ENCODE results near the gene EPN2.
A peak's percentile ranks its signal among the peaks of the same experiment; 100 is the strongest.
"Not testable (repeated sequence)": the region's sequence is repeated elsewhere in the genome, so short reads cannot be mapped to it uniquely, and the experiment has no call there.

Gene EPN2

DNA sequence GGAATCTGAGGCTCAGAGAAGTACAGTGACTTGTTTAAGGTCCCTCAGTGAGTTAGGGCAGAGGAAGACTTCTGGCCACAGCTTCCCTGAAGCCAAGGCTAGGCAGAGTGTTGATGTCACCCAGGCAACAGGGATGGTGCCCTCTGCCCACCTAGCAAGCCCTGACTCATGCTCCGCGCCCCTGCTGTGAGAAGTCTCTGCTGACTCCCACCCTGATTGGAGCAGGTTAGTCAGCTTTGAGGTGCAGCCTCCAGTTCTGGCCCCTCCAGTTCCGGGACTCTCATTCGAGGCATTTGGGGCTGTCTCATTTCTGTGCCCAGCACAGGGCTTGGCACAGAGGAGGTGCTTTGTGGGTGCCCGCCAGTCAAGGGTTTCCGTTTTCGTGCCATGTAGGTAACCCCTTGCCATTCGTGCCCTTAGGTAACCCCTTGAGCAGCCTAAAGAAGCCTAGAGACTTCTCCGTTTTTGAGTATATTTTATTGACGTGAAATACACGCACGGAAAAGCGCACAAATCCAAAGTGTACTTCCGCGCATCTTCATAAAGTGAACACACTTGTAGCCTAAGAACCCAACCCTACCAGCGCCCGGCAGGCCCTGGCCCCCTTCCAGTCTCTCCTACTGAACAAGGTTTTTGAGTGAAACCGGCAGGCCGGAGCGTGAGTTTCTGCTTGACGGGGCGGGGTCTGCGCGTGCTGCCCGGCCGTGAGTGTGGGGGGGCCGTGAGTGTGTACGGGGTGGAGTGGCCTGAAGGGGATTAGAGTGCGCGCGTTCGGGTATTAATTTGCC lies 621 bp upstream of the EPN2 start:
- DNase-seq (ENCODE audit: low read depth); in situ Hi-C loops (cut with HindIII; ENCODE audit: low sequenced_read_pairs): not testable (repeated sequence)
- H3K4me3 ChIP-seq (ENCODE audit: low read depth, low read length), result peak overlapping the region; percentile 99

DNA sequence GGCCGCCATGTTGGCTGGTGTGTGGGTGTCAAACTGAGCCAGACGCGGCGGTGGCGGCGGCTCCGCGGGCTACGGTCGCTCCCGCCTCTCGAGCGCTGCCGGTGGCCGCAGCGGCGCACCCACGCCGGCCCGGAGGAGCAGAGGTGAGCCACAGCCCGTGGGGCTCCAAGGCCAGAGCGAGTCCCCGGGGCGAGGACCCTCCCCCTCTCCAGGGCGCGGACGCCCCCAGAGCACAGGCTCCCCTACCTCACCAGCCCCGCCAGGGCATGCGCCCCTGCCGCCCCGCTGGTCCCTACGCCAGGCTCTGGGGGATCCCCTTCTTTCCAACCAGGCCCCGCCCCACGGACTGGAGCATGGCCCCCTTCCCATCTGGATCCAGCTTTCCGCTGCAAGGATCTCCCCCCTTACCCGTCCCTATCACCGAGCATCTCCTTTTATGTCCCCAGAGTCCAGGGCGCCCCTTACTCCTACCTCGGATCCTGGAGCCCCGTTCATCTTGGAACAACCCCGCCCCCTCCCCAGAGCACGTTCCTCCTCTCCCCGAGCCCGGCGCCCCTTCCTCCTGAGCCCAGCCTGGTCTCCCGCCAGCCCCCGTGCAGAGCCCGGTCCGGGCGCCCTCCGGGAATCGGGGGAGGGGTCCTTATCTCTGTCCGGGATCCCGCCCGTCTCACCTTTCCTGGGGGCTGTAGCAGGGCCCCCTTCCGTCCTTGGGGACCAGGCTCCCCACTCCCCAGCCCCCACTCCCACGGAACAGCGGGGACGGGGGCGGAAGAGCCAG lies 412 bp downstream of the EPN2 start:
- no peak for DNase-seq (ENCODE audit: low read depth)
- in situ Hi-C loops (cut with HindIII; ENCODE audit: low sequenced_read_pairs), result no loop called here
- TF ChIP-seq, protein P1, sequence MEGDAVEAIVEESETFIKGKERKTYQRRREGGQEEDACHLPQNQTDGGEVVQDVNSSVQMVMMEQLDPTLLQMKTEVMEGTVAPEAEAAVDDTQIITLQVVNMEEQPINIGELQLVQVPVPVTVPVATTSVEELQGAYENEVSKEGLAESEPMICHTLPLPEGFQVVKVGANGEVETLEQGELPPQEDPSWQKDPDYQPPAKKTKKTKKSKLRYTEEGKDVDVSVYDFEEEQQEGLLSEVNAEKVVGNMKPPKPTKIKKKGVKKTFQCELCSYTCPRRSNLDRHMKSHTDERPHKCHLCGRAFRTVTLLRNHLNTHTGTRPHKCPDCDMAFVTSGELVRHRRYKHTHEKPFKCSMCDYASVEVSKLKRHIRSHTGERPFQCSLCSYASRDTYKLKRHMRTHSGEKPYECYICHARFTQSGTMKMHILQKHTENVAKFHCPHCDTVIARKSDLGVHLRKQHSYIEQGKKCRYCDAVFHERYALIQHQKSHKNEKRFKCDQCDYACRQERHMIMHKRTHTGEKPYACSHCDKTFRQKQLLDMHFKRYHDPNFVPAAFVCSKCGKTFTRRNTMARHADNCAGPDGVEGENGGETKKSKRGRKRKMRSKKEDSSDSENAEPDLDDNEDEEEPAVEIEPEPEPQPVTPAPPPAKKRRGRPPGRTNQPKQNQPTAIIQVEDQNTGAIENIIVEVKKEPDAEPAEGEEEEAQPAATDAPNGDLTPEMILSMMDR (IDR thresholded peaks at IDR 0.05; ENCODE audit: low read depth, low read length, missing control alignments), result no peak
- H3K4me3 ChIP-seq (ENCODE audit: low read depth, low read length), result peak overlapping the region; percentile 99

DNA sequence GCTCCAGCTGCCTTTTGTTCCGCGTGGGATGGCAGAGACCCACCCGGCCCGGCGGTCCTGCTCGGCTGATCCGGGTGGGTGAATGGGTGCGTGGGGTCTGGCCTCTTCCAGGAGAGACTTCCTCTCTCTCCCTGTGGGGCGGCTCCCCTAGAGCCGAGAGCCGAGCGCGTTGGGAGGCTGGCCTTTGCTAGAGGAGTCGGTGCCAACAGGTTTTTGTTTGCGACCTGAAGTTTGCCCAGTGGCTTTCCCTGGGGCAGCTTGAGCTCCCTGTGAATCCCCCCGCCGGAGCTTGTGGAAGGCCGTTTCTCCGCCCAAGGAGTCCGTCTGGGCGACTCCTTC lies 970 bp downstream of the EPN2 start:
- H3K4me3 ChIP-seq (ENCODE audit: low read depth, low read length), result peak overlapping the region; percentile 99
- TF ChIP-seq, protein P1 (IDR thresholded peaks at IDR 0.05; ENCODE audit: low read depth, low read length, missing control alignments), result no peak
- in situ Hi-C loops (cut with HindIII; ENCODE audit: low sequenced_read_pairs), result no loop called here
- DNase-seq (ENCODE audit: low read depth), result no peak

DNA sequence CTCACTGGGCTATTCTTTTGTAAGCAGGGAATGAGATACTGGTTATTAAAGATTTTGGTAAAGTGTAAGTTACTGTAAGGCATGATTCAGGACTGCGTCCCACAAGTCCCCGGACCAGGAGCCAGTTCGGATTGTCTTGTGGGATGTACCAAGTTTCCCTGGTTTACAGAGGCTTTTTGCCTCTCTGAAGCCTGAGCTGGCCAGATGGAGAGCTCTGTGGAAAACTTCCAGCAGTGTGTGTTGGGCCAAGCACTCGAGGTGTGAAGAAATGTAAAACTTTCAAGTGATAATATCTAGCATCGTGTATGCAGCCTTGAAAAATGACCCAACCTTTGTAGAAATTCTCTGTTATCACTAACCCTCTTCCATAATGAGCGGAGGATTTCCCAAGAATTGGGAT lies 2.4 kb downstream of the EPN2 start:
- H3K4me3 ChIP-seq (ENCODE audit: low read depth, low read length), result no peak overlapping the region
- no peak for DNase-seq (ENCODE audit: low read depth)
- in situ Hi-C loops (cut with HindIII; ENCODE audit: low sequenced_read_pairs), result no loop called here
- TF ChIP-seq, protein P1 (IDR thresholded peaks at IDR 0.05; ENCODE audit: low read depth, low read length, missing control alignments), result no peak

DNA sequence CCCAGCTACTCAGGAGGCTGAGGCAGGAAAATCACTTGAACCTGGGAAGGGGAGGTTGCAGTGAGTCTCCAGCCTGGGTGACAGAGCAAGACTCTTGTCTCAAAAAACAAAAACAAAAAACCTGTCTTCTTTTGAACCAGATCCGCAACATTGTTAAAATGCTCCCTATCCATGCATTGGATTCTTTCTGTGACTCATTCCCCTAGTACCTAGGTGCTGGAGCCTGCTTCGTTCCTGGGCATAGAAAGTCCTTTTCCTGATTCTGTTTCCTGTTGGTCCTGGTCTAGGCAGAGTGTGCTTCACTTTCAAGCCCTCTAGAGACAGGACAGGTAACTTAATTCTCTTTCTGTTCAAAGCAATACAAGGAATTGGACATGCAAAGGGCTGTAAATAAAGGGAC lies 5.2 kb downstream of the EPN2 start:
- TF ChIP-seq, protein P1 (IDR thresholded peaks at IDR 0.05; ENCODE audit: low read depth, low read length, missing control alignments), result no peak
- DNase-seq (ENCODE audit: low read depth), result no peak
- in situ Hi-C loops (cut with HindIII; ENCODE audit: low sequenced_read_pairs), result no loop called here
- no peak overlapping the region for H3K4me3 ChIP-seq (ENCODE audit: low read depth, low read length)

DNA sequence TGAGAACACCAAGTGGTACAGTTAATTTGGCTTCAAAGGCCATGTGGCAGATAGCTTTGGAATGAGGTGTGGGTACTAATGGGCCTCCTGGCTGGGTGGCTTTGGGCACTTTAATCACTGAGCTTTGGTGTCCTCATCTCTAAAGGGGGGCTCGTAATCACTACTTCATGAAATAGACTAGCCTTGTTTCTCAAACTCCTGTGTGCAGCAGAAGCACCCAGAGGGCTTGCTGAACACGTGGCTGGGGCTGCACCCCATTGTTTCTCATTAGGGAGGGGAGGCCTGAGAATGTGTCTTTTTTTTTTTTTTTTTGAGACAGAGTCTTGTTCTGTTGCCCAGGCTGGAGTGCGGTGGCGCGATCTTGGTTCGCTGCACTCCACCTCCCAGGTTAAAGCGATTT lies 5.8 kb downstream of the EPN2 start:
- DNase-seq (ENCODE audit: low read depth), result no peak
- TF ChIP-seq, protein P1 (IDR thresholded peaks at IDR 0.05; ENCODE audit: low read depth, low read length, missing control alignments), result no peak
- no peak overlapping the region for H3K4me3 ChIP-seq (ENCODE audit: low read depth, low read length)
- in situ Hi-C loops (cut with HindIII; ENCODE audit: low sequenced_read_pairs), result no loop called here

DNA sequence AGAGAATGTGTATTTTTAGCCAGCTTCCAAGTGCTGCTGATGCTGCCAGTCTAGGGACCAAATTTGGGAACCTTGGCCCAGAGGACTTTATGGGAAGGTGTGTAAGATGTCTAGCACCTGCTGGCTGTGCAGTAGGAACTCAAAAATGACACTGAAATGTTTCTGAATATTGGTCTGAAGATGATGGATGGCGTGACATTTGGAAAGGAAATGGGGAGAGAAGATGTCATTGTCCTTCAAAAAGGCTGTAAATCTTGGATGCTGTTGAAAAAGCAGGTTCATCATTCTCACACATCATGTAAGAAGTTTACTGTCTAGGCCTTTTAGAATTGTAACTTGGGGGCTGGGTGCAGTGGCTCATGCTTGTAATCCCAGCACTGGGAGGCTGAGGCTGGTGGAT lies 6.7 kb downstream of the EPN2 start:
- in situ Hi-C loops (cut with HindIII; ENCODE audit: low sequenced_read_pairs), result no loop called here
- H3K4me3 ChIP-seq (ENCODE audit: low read depth, low read length), result no peak overlapping the region
- DNase-seq (ENCODE audit: low read depth), result no peak
- TF ChIP-seq, protein P1 (IDR thresholded peaks at IDR 0.05; ENCODE audit: low read depth, low read length, missing control alignments), result no peak
